SIG-M5 (cell line): ENCODE data around the gene IQCE.

Experiments
- DNase-seq: peaks from one replicate; lab custom pipeline; 2025; lab: John Stamatoyannopoulos, UW

The IQCE gene

DNA sequence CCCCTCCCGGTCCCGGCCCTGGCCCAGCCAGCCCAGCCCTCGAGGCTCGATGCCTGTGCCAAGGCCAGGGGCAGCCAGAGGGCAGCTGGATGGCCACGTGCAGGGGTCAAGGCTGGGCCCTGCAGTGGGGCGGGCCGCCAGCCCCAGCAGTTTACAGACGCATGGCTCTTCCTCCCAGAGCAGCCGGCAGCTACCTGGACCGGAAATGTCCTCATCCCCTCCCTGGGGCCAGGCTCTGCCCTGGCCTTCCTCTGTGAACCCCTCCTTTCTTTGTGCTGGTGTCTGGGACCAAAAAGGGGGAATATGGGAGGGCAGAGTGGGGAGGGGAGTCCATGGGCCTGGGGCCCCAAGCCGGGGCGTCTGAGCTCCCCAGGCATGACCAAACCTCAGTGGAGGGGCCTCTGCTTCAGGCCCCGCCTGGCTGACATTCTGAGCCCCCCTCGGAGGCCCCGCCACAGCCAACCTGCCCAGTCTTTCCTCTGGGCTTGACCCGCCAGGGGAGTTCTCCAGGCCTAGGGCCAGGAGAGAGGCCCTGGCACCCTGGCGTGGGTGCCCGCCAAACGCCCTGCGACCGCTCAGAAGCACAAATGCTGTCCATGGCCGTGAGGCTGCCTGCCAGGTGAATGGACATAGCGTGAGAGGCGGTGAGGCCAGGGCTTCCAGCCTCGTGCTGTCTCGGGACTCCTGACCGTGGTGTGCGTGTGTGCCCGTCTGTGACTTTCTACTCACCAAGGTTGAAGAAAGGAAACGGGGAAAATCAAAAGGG, 104.5 kb downstream of the IQCE start:
- DNase-seq: no peak

DNA sequence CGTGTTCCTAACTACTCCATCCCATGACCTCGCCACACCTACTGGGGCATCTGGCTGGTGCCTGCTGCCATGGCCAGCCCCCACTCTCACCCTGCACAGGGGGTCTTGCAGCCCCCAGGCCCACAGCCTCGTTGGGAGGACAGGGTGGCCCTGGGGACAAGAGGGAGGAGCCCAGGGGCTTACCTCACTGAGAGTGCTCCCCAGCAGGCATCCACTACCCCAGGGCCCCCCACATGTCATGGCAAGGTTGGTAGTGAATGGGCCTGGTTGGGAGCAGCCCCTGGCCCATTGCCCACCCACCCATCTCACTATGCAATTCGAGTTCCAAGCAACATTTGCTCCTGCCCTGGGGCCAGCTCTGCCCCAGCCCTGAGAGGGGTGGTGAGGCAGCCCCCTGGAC, 105.2 kb downstream of the IQCE start:
- DNase-seq: no peak
